HEK293 (cell line): ENCODE data around the gene CEP72.

Experiments
- GLIS2 ChIP-seq: fragments of 450-650 bp; formaldehyde crosslinking; IDR thresholded peaks from 2 replicates; pipeline ENCODE4 v1.5.1; 2016; ENCODE audit warnings: missing biosample characterization, missing genetic modification characterization
- TCF7L2 ChIP-seq: IDR thresholded peaks from 2 replicates; pipeline ENCODE4 v1.6.1; 2011; ENCODE audit warnings: low read depth, mild to moderate bottlenecking, inconsistent platforms, low read length, moderate library complexity, borderline replicate concordance
- ZEB2 ChIP-seq: fragments of 450-650 bp; formaldehyde crosslinking; IDR thresholded peaks from 2 replicates; pipeline ENCODE4 v1.5.1; 2016; ENCODE audit warnings: missing biosample characterization, missing genetic modification characterization
- ZNF223 ChIP-seq: fragments of 450-650 bp; formaldehyde crosslinking; IDR thresholded peaks from 2 replicates; pipeline ENCODE4 v1.5.1; 2016; ENCODE audit warnings: missing biosample characterization, missing genetic modification characterization
- ZNF366 ChIP-seq: fragments of 450-650 bp; formaldehyde crosslinking; conservative IDR thresholded peaks from 2 replicates; pipeline ENCODE4 v1.5.1; 2016; ENCODE audit warnings: missing biosample characterization, missing genetic modification characterization
- ZNF530 ChIP-seq: fragments of 450-650 bp; formaldehyde crosslinking; IDR thresholded peaks from 2 replicates; pipeline ENCODE4 v1.5.1; 2016; ENCODE audit warnings: low read depth, missing biosample characterization, missing genetic modification characterization
- ZNF670 ChIP-seq: fragments of 450-650 bp; formaldehyde crosslinking; IDR thresholded peaks from 2 replicates; pipeline ENCODE4 v1.5.1; 2016; ENCODE audit warnings: missing biosample characterization, missing genetic modification characterization, low read depth
- ZXDB ChIP-seq: fragments of 450-650 bp; formaldehyde crosslinking; IDR thresholded peaks from 2 replicates; pipeline ENCODE4 v1.5.1; 2016; ENCODE audit warnings: missing biosample characterization, missing genetic modification characterization
- TF ChIP-seq, protein P1 (sequence below): fragments of 450-650 bp; formaldehyde crosslinking; IDR thresholded peaks from 2 replicates; pipeline ENCODE4 v1.5.1; 2016; ENCODE audit warnings: missing biosample characterization, missing genetic modification characterization, borderline replicate concordance
- TF ChIP-seq, protein P2 (sequence below): fragments of 450-650 bp; formaldehyde crosslinking; IDR thresholded peaks from 2 replicates; pipeline ENCODE4 v1.5.1; 2016; ENCODE audit warnings: missing biosample characterization, missing genetic modification characterization
- TF ChIP-seq, protein P3 (sequence below): fragments of 450-650 bp; formaldehyde crosslinking; IDR thresholded peaks from 2 replicates; pipeline ENCODE4 v1.5.1; 2016; ENCODE audit warnings: missing biosample characterization, missing genetic modification characterization
- TF ChIP-seq, protein P4 (sequence below): fragments of 450-650 bp; formaldehyde crosslinking; IDR thresholded peaks from 2 replicates; pipeline ENCODE4 v1.5.1; 2016; ENCODE audit warnings: missing biosample characterization, missing genetic modification characterization

DNA sequence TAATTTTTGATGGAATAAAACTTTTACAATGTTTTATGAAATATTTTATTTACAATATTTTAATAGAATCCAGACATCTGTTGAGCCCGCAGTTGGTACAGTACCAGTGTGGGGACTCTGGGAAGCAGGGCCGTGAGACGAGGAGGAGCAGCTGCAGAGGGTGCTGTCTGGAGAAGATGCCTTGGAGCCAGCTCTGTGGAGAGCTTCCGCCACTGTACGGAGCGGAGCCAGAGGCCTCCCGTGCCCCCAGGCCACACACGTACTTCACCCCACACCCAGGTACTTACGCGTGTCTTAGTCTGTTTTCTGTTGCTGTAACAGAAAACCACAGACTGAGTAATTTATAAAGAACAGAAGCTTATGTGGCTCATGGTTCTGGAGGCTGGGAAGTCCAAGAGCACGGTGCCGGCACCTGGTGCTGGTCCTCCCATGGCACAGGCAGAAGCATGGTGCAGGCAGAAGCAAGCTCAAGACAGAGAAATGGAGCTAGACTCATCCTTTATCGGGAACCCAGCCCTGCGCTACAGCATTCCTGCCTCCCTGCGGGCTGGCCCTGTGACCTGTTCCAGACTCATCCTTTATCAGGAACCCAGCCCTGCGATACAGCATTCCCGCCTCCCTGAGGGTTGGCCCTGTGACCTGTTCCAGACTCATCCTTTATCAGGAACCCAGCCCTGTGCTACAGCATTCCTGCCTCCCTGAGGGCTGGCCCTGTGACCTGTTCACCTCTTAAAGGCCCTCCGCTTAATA lies 23.3 kb downstream of the CEP72 start:
- TF ChIP-seq GLIS2 (no peak), ZNF366 (tag by site-specific recombination) (no peak), ZNF530 (tag by site-specific recombination) (no peak), ZNF223 (tag by site-specific recombination) (no peak), TCF7L2 (no peak), ZNF670 (tag by site-specific recombination) (no peak), ZEB2 (no peak), ZXDB (tag by site-specific recombination) (no peak)
- TF ChIP-seq, protein P1, sequence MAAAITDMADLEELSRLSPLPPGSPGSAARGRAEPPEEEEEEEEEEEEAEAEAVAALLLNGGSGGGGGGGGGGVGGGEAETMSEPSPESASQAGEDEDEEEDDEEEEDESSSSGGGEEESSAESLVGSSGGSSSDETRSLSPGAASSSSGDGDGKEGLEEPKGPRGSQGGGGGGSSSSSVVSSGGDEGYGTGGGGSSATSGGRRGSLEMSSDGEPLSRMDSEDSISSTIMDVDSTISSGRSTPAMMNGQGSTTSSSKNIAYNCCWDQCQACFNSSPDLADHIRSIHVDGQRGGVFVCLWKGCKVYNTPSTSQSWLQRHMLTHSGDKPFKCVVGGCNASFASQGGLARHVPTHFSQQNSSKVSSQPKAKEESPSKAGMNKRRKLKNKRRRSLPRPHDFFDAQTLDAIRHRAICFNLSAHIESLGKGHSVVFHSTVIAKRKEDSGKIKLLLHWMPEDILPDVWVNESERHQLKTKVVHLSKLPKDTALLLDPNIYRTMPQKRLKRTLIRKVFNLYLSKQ (tag by site-specific recombination) = no peak
- TF ChIP-seq, protein P2, sequence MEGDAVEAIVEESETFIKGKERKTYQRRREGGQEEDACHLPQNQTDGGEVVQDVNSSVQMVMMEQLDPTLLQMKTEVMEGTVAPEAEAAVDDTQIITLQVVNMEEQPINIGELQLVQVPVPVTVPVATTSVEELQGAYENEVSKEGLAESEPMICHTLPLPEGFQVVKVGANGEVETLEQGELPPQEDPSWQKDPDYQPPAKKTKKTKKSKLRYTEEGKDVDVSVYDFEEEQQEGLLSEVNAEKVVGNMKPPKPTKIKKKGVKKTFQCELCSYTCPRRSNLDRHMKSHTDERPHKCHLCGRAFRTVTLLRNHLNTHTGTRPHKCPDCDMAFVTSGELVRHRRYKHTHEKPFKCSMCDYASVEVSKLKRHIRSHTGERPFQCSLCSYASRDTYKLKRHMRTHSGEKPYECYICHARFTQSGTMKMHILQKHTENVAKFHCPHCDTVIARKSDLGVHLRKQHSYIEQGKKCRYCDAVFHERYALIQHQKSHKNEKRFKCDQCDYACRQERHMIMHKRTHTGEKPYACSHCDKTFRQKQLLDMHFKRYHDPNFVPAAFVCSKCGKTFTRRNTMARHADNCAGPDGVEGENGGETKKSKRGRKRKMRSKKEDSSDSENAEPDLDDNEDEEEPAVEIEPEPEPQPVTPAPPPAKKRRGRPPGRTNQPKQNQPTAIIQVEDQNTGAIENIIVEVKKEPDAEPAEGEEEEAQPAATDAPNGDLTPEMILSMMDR = no peak
- TF ChIP-seq, protein P3, sequence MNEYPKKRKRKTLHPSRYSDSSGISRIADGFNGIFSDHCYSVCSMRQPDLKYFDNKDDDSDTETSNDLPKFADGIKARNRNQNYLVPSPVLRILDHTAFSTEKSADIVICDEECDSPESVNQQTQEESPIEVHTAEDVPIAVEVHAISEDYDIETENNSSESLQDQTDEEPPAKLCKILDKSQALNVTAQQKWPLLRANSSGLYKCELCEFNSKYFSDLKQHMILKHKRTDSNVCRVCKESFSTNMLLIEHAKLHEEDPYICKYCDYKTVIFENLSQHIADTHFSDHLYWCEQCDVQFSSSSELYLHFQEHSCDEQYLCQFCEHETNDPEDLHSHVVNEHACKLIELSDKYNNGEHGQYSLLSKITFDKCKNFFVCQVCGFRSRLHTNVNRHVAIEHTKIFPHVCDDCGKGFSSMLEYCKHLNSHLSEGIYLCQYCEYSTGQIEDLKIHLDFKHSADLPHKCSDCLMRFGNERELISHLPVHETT (tag by site-specific recombination) = no peak
- TF ChIP-seq, protein P4, sequence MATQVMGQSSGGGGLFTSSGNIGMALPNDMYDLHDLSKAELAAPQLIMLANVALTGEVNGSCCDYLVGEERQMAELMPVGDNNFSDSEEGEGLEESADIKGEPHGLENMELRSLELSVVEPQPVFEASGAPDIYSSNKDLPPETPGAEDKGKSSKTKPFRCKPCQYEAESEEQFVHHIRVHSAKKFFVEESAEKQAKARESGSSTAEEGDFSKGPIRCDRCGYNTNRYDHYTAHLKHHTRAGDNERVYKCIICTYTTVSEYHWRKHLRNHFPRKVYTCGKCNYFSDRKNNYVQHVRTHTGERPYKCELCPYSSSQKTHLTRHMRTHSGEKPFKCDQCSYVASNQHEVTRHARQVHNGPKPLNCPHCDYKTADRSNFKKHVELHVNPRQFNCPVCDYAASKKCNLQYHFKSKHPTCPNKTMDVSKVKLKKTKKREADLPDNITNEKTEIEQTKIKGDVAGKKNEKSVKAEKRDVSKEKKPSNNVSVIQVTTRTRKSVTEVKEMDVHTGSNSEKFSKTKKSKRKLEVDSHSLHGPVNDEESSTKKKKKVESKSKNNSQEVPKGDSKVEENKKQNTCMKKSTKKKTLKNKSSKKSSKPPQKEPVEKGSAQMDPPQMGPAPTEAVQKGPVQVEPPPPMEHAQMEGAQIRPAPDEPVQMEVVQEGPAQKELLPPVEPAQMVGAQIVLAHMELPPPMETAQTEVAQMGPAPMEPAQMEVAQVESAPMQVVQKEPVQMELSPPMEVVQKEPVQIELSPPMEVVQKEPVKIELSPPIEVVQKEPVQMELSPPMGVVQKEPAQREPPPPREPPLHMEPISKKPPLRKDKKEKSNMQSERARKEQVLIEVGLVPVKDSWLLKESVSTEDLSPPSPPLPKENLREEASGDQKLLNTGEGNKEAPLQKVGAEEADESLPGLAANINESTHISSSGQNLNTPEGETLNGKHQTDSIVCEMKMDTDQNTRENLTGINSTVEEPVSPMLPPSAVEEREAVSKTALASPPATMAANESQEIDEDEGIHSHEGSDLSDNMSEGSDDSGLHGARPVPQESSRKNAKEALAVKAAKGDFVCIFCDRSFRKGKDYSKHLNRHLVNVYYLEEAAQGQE (tag by site-specific recombination) = no peak
